AG10803 (cell line): ENCODE results near the gene ALG3.

Experiments
- DNase-seq: peaks from one replicate; pipeline ENCODE4 v3.0.0; 2010; ENCODE audit warnings: low read depth
- H3K4me3 ChIP-seq: 2 replicates; pipeline ENCODE4 v1.5.1; 2011; ENCODE audit warnings: mild to moderate bottlenecking, low read length, control low read depth
- CTCF ChIP-seq: conservative IDR thresholded peaks from 2 replicates; pipeline ENCODE4 v1.5.1; 2011; ENCODE audit warnings: mild to moderate bottlenecking, low read length, control low read depth, inconsistent platforms

The ALG3 gene

GRCh38 chr3:184233127-184233843 is 15.5 kb downstream of the ALG3 start:
- TF ChIP-seq CTCF: no peak
- H3K4me3 ChIP-seq: no peak overlapping the region
- no peak for DNase-seq

- TF ChIP-seq CTCF: no peak
- no peak overlapping the region for H3K4me3 ChIP-seq
- no peak for DNase-seq
Measured at GRCh38 chr3:184231671-184232070, 17.1 kb downstream of the ALG3 start.

- TF ChIP-seq CTCF: no peak
- DNase-seq: no peak
- H3K4me3 ChIP-seq: no peak overlapping the region
Measured at GRCh38 chr3:184230603-184231528, 17.9 kb downstream of the ALG3 start.

- no peak for TF ChIP-seq CTCF
- no peak overlapping the region for H3K4me3 ChIP-seq
- no peak for DNase-seq
Measured at GRCh38 chr3:184230081-184230602, 18.6 kb downstream of the ALG3 start.

GRCh38 chr3:184229394-184230080 is 19.2 kb downstream of the ALG3 start, which contains the start of gene VWA5B2:
Gene VWA5B2, plus strand, starts transcription at chr3:184229585. Its CDS starts 944 bp downstream, at chr3:184230529.
- peak within 1 kb of the TSS; percentile 34; the same call in 1 of the 2 replicates for H3K4me3 ChIP-seq
- DNase-seq: peak; percentile 8
- TF ChIP-seq CTCF: no peak; the same call in 1 of the 2 replicates

GRCh38 chr3:184228376-184229137 is 20.2 kb downstream of the ALG3 start:
- no peak for DNase-seq
- H3K4me3 ChIP-seq: no peak overlapping the region
- TF ChIP-seq CTCF: no peak
